Cortex of kidney (tissue), 1 donor: ENCODE data around the gene POTEM.
"Not testable (repeated sequence)": the region's sequence is repeated elsewhere in the genome, so short reads cannot be mapped to it uniquely, and the experiment has no call there.

Source experiments
- DNase-seq: peaks from one replicate; lab custom pipeline; 2025; lab: John Stamatoyannopoulos, UW

The POTEM gene

DNA sequence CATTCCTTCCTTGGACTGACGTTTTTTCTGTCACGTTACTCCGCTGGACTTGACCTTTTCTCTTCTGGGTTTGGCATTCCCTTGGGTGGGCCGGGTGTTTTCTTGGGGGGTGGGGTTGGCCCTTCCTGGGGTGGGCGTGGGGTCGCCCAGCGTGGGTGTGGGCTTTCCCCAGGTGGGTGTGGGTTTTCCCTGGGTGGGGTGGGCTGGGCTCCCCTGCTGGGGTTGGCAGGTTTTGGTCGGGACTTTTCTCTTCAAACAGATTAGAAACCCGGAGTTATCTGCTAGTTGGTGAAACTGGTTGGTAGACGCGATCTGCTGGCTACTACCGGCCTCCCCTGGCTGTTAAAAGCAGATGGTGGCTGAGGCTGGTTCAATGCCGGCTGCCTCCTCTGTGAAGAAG is at the start of gene POTEM:
Gene POTEM (plus strand): TSS at position 301 of the 400 bp plus-strand sequence. CDS start 52 bp downstream, at position 353.
- DNase-seq = not testable (repeated sequence)

DNA sequence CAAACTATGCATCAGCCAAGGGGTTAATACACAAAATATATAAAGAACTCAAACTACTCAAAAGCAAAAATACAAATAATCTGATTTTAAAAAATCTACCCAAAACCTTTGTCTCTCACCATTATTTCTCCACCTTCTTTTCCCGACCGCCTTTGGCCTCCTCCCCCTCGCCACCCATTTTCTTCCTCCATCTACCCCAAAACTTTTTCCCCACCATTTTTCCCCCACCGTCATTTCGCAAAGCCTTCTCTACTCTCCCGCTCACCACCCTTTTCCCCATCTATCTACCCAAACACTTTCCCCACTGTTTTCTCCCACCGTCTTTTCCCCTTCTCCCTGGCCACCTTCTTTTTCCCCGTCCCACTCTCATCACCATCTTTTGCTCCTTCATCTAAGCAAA is 48.9 kb upstream of the POTEM start:
- not testable (repeated sequence) for DNase-seq

DNA sequence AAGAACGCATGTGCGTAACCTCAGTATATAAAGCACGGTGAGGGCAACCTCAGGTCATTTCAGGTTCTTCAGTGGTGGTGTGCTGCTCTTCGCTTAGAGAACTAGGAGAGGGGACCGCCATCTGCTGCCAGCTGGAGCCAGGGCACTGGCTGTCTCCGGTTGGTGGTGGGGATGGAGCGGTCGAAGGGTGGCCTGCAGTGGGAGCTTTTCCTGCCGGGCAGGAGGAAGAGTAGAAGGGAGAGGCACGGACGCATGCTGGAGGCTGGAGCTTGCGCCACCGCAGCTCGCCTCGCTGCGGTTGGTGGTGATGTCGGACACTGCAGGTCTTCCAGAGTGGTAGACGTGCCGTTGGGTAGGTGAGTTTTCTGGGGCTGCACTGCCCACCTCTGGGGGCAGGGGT is 47.2 kb upstream of the POTEM start:
- DNase-seq = not testable (repeated sequence)

DNA sequence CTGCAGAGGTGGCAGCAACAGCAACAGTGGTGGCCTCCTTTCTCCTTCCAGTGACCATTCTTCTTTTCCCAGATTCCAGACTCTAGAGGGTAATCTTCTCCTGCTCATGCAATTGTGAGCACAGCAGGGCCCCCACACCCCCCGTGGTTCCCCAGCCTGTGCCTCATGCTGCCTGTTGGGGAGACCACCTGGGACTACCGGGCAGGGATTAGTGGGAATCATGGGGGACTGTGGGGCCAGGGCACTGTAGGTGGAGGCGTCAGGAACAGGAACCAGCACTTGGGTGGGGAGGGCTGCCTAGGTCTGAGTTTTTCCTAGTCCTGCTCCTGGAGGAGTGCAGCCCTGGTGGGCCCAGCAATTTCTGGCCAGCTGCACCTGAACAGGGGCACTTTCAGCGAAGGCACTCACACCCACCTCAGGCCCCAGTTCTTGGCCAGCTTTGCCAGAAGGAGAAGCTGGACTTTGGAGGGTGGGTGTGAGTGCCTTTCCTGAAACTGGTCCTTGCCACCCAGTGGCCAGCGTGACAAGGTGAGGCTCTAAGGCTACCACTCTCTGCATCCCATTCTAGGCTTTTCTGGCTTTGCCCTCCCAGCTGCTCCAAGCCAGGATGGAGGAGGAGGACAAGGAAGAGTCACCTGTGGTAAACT is 46.1 kb upstream of the POTEM start:
- DNase-seq = not testable (repeated sequence)

DNA sequence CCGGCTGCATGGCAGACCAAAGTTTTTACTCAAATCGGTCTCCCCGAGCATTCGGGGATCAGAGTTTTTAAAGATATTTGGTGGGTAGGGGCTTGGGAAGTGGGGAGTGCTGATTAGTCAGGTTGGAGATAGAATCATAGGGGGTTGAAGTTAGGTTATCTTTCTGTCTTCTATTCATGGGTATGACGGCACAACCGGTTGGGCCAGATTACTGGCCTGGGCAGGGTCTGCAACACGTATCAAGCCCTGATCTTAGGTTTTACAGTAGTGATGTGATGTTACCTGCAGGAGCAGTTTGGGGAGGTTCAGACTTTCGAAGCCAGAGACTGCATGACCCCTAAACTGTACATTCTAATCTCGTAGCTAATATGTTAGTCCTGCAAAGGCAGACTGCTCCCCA is 30.4 kb upstream of the POTEM start:
- DNase-seq = not testable (repeated sequence)

DNA sequence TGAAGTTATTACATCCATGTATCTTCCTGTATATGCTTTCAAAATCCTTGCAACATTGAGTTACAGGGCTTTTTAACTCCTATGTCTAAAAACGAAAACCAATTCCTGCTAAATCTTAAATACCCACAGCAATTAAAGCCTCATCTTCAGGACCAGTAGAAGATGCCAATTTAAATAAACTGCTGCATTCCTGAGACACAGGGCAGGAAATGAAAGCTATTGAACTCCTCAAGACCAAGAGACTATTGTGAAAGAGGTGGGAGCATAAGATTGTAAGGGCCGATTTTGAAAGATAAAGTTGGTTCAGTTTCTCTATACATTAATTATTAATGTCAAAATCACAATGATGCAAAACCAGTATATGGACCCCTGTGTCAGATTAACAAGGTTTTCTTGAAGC is 28.5 kb upstream of the POTEM start:
- DNase-seq = not testable (repeated sequence)

DNA sequence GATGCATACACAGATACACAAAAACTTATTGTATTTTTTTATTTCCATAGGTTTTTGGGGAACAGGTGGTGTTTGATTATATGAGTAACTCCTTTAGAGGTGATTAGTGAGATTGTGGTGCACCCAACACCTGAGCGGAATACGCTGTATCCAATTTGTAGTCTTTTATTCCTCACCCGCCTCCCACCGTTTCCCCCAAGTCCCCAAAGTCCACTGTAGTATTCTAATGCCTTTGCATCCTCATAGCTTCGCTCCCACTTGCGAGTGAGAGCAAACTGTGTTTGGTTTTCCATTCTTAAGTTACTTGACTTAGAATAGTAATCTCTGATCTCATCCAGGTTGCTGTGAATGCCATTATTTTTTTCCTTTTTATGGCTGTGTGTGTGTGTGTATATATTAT is 17.3 kb upstream of the POTEM start:
- not testable (repeated sequence) for DNase-seq

DNA sequence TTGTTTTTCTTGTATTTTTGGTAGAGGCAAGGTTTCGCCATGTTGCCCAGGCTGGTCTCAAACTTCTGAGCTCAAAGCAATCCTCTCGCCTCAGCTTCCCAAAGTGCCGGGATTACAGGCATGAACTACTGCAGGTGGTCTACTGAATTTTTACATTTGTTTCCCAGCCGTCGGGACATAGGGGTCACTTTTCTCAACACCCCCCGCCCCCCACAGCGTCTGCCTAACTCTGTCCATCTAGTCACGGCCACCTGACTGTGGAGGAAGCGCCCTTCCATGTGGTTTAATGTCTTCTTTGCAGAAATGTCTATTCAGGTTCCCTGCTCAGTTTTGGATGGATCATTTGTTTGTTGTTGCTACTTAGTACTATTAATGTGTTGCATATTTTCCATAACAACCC is 14.1 kb upstream of the POTEM start:
- DNase-seq = not testable (repeated sequence)

DNA sequence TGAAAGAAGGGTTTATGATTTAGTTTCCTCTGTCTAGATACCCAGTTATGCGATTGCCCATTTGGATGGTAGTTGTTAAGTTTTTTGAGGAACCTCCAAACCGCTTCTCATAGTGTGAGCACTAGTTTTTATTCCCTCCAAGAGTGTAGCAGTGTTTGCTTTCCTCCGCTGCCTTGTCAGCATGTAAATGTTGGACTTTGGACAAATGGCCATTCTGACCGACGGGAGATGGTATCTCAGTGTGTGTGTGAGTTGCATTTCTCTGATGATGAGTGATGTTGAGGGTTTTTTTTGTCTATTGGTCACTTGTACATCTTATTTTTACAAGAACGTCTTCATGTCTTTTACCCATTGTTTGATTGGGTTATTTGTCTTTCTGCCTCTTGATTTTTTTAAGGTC is 11.4 kb upstream of the POTEM start:
- DNase-seq = not testable (repeated sequence)

DNA sequence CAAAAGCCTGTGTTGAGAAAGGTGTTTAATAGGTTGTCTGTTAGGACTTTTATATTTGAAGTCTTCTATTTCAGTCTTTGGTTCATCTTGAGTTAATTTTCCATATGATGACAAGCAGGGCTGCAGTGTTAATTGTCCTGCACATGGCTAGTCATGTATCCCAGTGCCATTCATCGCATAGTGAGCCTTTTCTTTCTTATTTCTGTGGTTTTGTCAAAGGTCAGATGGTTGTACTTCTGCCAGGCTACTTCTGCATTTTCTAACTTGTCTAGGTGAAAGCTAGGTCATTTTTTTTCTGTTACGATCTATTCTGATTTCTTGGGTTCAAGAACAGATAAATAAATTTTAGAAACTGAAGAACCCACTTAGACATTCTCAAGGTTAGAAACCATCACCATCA is 5.7 kb upstream of the POTEM start:
- DNase-seq = not testable (repeated sequence)

DNA sequence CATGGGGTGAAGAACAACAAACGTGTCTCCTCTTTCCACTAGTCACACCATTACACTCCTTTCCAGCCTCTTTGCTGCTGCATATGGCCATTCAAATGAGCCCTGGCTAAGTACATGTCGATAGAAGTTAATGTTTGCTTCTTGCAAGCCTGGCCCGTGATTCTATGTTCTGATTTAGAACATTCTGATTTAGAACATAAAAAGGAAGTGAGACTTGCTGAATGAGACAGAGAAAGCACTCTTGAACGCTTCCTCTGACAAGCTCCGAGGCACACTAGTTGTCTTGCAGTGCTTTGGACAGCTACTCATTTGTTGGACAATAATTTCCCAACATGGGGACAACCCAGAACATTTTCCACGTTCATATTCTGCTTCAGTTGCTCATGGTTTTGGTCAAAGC is 5.1 kb upstream of the POTEM start:
- DNase-seq = not testable (repeated sequence)

DNA sequence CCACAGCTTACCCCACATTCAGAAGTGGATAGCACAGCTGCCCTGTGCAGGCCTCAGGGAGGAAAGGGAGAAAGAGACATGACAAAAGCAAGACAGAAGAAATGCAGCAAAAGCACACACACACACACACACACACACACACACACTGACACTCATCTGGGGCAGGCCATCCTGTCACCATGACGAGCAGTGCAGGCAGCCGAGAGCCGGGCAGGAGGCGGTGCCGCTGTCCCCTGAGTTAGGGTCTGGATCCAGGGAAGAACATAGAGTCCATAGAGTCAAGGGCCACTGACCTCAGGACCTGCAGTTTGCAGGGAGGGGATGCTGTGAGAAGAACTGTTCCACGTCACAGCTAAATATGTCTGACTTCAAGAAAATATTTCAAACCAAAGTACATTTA is 4.0 kb upstream of the POTEM start:
- DNase-seq = not testable (repeated sequence)

DNA sequence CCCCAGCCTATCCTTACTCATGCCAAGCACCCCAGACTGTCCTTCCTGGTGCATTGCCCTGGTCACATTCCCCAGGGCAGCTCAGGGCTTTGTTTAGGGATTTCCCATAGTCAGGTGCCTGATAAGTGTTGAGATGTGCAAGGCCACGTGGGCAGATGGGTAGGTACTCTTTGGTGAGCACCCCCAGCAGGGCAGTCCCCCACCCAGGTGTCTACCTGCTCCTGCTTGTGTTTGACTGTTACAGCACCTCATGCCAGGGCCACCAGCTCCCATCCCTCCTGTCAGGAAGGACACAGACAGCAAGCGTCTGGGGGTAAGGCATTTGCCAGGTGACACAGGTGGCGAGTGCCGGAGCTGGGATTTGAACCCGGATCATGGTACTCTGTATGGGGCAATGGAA is 2.4 kb upstream of the POTEM start:
- DNase-seq = not testable (repeated sequence)

DNA sequence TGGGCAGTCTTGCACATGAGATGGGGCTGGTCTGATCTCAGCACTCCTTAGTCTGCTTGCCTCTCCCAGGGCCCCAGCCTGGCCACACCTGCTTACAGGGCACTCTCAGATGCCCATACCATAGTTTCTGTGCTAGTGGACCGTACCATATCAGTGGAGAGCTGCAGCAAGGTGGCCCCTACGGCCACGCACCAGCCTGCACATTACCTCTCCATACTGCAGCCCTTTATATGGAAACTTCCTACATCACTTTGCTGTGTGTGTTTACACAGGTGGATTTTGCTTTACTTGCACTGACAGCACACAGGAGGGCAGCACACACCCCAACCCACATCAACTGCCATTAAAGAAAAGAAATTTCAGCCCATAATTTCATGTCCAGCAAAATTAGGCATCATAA is 35.3 kb downstream of the POTEM start:
- DNase-seq = not testable (repeated sequence)

DNA sequence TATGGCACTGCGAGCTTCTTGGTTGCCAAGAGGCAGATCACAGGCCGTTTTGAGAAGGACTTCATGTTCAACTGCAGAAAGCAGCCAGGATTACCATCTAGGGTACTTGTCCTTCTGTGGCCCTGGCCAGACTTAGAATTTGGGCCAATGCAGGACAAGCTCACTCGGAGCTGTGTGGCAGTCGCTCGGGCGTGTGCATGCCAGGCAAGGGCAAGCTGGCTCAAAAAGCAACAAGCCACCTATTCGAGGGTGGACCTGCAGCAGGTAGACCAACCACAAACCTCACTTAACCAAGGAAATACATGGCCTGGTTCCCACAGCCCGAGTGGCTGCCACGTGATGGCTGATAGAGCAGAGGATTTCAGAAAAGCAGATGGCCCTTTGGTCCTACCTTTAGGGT is 39.3 kb downstream of the POTEM start:
- not testable (repeated sequence) for DNase-seq

DNA sequence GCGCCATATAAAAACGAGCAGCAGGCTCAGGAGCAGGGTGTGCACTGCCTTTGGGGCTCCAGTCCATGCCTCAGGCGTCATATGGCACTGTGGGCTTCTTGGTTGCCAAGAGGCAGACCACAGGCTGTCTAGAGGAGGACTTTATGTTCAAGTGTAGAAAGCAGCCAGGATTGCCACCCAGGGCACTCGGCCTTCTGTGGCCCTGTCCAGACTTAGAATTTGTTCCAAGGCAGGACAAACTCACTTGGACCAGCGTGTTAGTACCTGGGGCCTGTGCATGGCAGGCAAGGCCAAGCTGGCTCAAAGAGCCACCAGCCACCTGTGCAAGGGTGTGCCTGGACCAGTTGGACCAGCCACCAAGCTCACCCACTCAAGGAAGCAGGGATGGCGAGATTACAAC is 40.4 kb downstream of the POTEM start:
- DNase-seq = not testable (repeated sequence)

DNA sequence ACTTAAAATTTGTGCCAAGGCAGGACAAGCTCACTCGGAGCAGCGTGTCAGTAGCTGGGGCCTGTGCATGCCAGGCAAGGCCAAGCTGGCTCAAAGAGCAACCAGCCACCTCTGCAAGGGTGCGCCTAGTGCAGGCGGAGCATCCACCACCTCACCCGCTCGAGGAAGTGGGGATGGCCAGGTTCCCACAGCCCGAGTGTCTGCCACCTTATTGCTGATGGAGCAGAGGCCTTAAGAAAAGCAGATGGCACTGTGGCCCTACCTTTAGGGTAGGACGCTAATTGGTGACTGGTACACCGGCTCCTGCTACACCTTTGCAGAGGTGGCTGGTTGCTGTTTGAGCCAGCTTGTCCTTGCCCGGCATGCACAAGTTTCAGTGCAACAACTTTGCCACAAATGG is 43.8 kb downstream of the POTEM start:
- not testable (repeated sequence) for DNase-seq

DNA sequence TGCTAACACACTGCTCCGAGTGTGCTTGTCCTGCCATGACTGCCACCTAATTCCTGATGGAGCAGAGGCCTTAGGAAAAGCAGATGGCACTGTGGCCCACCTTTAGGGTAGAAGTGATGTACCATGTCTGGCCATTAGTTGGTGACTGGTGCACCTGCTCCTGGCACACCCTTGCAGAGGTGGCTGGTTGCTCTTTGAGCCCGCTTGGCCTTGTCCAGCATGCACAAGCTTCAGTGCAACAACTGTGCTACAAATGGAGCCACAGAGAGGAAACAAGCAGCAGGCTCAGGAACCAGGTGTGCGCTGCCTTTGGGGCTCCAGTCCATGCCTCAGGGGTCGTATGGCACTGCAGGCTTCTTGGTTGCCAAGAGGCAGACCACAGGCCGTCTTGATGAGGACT is 44.5 kb downstream of the POTEM start:
- DNase-seq = not testable (repeated sequence)

DNA sequence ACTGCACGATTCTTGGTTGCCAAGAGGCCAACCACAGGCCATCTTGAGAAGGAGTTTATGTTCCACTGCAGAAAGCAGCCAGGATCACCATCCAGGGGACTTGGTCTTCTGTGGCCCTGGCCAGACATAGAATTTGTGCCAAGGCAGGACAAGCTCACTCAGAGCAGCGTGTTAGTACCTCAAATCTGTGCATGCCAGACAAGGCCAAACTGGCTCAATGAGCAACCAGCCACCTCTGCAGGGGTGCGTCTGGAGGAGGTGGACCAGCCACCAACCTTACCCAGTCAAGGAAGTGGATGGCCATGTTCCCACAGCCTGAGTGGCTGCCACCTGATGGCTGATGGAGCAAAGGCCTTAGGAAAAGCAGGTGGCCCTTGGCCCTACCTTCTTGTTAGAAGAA is 48.0 kb downstream of the POTEM start:
- DNase-seq = not testable (repeated sequence)

DNA sequence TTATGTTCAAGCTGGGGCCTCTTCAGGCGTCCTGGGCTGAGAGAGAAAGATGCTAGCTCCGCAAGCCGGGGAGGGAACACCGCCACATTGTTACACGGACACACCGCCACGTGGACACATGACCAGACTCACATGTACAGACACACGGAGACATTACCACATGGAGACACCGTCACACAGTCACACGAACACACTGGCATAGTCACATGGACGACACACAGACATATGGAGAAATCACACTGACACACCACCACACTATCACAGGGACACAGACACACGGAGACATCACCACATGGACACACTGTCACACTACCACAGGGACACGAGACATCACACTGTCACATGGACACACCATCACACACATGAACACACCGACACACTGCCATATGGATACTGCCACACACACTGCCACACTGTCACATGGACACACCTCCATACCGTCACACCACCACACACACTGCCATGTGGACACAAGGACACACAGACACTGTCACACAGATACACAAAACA is 57.9 kb downstream of the POTEM start:
- not testable (repeated sequence) for DNase-seq

DNA sequence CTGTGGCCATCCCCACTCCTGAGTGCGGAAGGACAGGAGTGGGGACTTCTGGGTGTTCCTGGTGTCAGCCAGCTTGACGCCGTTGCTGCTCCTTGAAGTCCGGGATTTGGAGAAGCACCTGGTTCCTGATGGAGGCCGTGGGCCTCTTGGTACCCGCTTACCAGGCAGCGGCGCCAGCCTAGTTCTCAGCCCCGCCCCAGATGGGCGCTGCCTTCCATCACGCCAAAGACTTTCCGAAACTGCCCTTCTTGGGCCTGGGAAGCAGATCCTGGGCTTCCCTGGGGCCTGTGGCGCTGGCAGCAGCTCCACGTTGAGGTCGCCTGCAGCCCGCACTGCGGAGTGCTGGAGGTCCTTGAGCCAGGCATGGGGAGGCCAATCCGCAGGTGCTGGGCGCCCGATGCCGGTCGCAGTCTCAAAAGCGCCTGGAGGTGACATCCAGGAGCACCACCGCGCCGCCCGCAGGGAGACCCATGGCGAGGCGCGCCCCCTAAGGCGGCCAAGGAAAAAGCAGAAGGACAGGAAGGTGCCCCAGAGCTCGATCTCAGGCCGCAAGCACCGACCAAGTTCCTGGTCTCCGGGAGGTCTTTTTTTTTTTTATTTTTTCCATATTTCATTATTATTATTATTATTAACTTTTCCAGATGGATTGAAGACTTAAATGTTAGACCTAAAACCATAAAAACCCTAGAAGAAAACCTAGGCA is 59.6 kb downstream of the POTEM start:
- not testable (repeated sequence) for DNase-seq

DNA sequence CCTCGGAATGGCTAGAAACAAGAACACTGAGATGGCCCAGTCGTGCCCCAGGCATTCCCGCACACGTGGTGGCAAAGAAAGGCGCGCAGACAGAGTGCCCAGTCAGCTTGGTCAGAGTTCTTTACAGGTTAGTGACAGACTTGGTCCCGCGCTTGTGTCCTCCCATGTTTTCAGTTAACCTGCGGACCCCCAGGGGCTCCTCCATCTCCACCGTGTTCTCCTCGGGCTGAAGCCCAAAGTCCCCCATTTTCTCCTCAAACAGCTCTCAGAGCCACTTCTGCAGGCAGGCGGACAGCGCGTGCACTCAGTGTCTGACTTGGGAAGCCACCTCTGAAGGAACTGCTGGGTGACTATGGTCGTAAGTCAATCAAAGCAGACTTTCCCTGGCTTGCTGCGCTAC is 60.7 kb downstream of the POTEM start:
- DNase-seq = not testable (repeated sequence)

DNA sequence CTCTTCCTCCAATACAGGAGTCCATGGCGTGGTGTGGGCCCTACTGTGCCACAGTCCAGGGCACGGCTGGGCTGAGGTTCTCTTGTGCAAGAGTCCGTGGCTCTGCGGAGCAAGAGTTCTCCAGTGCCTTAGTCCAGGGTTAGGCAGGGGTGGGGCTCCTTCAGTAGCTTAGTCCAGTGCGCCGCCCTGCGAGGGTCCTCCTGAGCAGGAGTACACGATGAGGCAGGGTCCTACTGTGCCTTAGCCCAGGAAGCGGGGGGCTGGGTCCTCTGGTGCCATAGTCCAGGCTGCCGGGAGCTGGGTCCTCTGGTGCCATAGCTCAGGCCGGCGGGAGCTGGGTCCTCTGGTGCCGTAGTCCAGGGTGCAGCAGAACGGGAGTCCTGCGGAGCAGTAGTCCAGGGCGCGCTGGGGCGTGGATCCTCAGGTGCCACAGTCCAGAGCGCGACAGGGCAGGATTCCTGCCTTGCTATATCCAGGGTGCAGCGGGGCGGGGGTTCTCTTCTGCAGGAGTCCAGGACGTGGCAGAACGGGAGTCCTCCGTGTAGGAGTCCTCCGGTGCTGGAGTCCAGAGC is 69.7 kb downstream of the POTEM start:
- DNase-seq = not testable (repeated sequence)
